NCI-H82 treated with DMSO at 0.1 percent for 48 hours (cell line): ENCODE measurements around the gene RSRC1.
"Not testable (repeated sequence)": the region's sequence is repeated elsewhere in the genome, so short reads cannot be mapped to it uniquely, and the experiment has no call there.

Source experiments
- DNase-seq: peaks from one replicate; lab custom pipeline; 2025; ENCODE audit not compliant: unreplicated experiment; lab: John Stamatoyannopoulos, UW

RSRC1 gene

DNA sequence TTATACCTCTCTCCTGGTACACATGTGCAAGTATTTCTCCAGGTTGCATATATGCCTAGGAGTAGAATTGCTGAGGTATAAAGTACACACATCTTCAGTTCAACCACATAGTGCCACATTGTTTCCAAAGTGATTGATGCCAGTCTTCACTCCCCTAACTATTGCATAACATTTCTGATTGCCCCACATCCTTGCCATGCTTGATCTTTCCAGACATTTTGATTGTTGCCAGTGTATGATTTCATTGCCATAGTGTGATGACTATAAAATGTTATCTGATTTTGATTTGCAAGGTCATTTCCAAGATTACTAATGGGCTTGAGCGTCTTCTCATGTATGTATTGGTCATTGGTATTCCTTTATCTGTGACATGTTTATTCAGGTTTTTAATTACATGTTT lies 400.0 kb downstream of the RSRC1 start:
- no peak for DNase-seq

DNA sequence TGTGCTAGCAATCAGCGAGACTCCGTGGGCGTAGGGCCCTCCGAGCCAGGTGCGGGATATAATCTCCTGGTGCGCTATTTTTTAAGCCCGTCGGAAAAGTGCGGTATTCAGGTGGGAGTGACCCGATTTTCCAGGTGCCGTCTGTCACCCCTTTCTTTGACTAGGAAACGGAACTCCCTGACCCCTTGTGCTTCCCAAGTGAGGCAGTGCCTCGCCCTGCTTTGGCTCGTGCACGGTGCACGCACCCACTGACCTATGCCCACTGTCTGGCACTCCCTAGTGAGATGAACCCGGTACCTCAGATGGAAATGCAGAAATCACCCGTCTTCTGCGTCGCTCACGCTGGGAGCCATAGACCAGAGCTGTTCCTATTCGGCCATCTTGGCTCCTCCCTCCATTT lies 406.8 kb downstream of the RSRC1 start:
- DNase-seq: not testable (repeated sequence)

DNA sequence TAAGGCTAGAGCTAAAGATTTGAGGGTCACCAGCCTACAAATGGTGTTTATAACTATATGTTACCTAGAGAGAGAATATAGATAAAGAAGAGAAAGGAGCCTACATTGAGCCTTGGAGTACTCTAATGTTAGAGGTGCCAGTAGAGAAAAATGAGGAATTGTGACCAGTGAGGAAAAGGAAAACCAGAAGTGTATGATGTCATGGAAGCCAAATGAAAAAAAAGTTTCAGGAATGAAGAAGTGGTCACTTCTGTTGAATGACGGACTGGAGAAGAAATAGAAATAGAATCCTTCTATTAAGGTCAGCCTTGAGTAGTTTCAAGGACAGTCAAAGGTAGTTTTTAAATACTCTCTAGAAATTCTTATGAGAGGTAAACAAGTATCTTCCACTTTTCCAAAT lies 409.9 kb downstream of the RSRC1 start:
- no peak for DNase-seq

GRCh38 chr3:158520433-158520832 lies 410.5 kb downstream of the RSRC1 start:
- no peak for DNase-seq

GRCh38 chr3:158522221-158523136 lies 412.6 kb downstream of the RSRC1 start:
- no peak for DNase-seq

- no peak for DNase-seq
Measured at GRCh38 chr3:158528076-158528674, 418.3 kb downstream of the RSRC1 start.

DNA sequence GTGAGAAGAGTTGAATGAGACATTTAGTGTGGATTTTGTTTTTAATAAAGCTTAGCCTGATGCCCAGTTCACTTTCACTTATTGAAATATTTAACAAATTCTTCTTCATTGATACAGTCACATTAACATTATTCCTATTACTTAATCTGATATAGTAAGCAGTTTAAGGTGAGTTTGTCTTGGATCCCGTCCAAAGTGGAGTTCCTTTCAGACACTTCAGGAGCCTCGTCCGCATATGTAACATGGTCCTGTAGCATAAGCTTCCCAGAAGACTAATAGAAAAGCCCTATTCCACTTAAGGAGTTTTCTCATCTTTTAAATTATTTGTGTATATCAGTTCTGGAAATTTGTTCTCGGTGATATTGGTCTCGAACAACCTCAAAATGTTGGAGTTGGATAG lies 421.4 kb downstream of the RSRC1 start:
- DNase-seq: no peak

- DNase-seq: peak; percentile 31
Measured at GRCh38 chr3:158532099-158532734, 422.3 kb downstream of the RSRC1 start.

- no peak for DNase-seq
Measured at GRCh38 chr3:158535918-158536317, 426.0 kb downstream of the RSRC1 start.

DNA sequence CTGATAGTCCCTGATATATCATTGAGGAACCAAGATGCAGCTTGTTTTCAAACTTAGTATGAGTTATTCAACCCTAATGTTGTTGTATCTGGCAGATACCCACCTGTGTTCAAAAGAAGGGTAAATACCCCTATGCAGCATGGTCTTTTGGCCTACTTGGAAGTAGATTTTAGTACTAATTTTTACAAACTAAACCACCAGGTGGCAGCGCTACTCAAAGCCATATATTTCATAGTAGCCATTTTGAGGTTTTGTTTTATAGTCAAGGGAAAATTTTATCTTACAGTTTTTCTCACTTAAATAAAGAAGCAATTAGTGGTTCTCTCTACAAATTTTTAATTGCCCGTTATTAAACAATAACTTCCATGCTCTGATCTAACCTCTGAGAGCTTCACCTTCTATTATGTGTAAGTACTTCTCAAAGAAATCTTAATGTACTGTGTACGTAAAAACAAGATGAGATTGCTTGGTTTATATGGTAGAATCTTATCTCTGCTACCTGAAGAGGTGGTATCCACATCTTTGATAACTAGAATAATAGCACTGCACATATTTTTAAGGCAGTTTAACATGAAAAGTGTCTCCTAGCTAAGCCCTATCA lies 429.6 kb downstream of the RSRC1 start:
- peak; percentile 20 for DNase-seq

DNA sequence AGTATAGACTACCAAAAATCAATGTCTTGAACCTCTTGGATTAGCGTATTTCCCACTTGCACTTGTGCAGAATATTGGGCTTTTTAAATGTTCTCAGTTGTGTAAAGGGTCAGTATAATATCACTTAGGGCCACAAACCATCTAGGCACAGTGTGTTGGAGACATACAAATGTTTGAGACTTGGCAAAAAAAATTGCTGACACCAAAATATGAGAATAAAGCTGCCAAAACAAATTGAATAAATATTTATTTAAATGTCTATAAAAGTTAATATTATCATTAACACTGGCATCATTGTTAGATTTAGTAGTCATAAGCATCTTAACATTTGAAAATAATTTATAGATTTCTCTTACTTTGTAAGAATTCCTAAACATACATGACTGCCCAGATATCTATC lies 430.2 kb downstream of the RSRC1 start:
- no peak for DNase-seq

- DNase-seq: no peak
Measured at GRCh38 chr3:158548691-158549090, 438.8 kb downstream of the RSRC1 start.

GRCh38 chr3:158549938-158550337 lies 440.0 kb downstream of the RSRC1 start:
- not testable (repeated sequence) for DNase-seq

GRCh38 chr3:158552124-158552523 lies 442.2 kb downstream of the RSRC1 start:
- DNase-seq: no peak

DNA sequence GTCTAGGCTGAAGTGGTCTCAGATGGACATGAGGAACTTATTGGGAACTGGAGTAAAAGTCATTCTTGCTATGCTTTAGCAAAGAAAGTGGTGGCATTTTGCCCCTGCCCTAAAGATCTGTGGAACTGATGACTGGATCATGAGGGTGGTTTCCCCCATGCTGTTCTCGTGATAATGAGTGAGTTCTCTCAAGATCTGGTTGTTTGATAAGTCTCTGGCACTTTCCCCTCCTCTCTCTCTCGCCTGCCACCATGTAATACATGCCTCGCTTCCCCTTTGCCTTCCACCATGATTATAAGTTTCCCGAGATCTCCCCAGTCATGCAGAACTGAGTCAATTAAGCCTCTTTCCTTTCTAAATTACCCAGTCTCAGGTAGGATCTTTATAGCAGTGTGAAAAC lies 449.6 kb downstream of the RSRC1 start:
- DNase-seq: no peak

- DNase-seq: no peak
Measured at GRCh38 chr3:158560979-158561378, 451.1 kb downstream of the RSRC1 start.

DNA sequence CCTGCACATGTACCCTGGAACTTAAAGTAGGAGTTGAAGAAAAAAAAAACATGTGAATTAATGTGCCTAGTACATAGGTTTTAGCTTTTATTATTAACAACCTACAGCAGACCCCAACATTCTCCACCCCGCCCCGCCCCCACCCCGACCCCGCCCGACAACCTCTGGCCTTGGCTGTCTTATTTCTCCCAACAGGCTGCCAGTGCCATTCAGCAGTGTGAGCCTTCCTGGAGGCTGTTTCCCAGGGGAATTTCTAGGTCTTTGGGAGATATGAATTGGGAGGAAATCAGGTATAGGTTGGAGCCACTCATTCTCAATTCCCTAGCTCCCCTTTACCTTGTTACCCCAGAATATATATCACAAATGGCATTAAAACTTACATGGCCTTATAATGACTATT lies 452.8 kb downstream of the RSRC1 start:
- DNase-seq: no peak

- DNase-seq: no peak
Measured at GRCh38 chr3:158563076-158563475, 453.2 kb downstream of the RSRC1 start.

- DNase-seq: no peak
Measured at GRCh38 chr3:158565076-158565475, 455.2 kb downstream of the RSRC1 start.

- no peak for DNase-seq
Measured at GRCh38 chr3:158568784-158569183, 458.9 kb downstream of the RSRC1 start.

- no peak for DNase-seq
Measured at GRCh38 chr3:158569794-158570193, 459.9 kb downstream of the RSRC1 start.
